ENCODE results near the gene ZSWIM7.
"Not testable (repeated sequence)": the region's sequence is repeated elsewhere in the genome, so short reads cannot be mapped to it uniquely, and the experiment has no call there.

DNA sequence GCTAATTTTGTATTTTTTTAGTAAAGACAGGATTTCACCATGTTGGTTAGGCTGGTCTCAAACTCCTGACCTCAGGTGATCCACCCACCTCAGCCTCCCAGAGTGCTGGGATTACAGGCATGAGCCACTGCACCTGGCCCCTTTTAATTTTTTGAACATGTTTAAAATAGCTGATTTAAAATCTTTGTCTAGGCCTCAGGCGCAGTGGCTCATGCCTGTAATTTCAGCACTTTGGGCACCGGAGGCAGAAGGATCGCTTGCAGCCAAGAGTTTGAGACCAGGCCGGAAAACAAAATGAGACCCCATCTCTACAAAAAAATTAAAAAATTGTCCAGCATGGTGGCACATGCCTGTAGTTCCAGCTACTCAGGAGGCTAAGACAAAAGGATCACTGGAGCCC is 63.0 kb downstream of the ZSWIM7 start:
- TF ChIP-seq, protein P1, sequence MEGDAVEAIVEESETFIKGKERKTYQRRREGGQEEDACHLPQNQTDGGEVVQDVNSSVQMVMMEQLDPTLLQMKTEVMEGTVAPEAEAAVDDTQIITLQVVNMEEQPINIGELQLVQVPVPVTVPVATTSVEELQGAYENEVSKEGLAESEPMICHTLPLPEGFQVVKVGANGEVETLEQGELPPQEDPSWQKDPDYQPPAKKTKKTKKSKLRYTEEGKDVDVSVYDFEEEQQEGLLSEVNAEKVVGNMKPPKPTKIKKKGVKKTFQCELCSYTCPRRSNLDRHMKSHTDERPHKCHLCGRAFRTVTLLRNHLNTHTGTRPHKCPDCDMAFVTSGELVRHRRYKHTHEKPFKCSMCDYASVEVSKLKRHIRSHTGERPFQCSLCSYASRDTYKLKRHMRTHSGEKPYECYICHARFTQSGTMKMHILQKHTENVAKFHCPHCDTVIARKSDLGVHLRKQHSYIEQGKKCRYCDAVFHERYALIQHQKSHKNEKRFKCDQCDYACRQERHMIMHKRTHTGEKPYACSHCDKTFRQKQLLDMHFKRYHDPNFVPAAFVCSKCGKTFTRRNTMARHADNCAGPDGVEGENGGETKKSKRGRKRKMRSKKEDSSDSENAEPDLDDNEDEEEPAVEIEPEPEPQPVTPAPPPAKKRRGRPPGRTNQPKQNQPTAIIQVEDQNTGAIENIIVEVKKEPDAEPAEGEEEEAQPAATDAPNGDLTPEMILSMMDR (IDR thresholded peaks at IDR 0.05) = not testable (repeated sequence)
- not testable (repeated sequence) for TF ChIP-seq POLR2A (IDR thresholded peaks at IDR 0.05)

Measured in testis (tissue), 2 donors.